Fibroblast of skin of right quadriceps (primary cell): Measurements from ENCODE around the gene GGT5.
"Not testable (repeated sequence)": the region's sequence is repeated elsewhere in the genome, so short reads cannot be mapped to it uniquely, and the experiment has no call there.

Experiments used
- DNase-seq: peaks from one replicate; pipeline ENCODE4 v3.0.0-alpha.2; 2013

The GGT5 gene

DNA sequence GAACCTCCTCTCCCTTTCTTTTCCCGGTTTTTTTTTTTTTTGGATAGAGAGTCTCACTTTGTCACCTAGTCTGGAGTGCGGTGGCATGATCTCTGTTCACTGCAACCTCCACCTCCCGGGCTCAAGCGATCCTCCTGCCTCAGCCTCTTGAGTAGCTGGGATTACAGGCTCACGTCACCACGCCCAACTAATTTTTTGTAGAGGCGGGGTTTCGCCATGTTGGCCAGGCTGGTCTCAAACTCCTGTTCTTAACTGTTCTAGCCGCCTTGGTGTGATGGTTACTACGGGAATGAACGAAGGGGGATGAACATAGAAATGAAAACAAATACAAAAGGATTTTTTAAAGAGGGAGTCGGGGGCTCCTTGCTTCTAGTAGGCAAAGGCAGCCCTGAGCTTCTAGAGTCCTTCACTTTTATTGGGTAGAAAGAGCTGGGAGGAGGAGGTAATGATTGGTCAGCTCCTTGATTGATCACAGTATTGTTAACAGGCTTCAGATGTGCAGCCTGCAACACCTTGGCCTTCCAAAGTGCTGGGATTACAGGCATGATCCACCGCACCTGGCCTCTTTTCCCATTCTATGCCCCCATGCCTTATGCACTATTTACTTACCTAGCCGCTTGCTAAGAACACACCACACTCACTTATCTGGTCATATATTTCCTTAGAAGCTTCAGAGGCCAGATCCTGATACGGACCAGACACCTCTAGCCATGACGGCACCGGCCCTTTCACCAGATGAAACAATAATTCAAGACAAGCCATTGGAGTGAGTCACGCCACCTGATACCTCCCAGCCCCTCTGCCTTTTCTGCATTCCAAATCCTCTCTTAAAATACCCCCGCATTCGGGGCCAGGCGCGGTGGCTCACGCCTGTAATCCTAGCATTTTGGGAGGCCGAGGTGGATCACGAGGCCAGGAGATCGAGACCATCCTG lies 42.9 kb downstream of the GGT5 start:
- no peak for DNase-seq

DNA sequence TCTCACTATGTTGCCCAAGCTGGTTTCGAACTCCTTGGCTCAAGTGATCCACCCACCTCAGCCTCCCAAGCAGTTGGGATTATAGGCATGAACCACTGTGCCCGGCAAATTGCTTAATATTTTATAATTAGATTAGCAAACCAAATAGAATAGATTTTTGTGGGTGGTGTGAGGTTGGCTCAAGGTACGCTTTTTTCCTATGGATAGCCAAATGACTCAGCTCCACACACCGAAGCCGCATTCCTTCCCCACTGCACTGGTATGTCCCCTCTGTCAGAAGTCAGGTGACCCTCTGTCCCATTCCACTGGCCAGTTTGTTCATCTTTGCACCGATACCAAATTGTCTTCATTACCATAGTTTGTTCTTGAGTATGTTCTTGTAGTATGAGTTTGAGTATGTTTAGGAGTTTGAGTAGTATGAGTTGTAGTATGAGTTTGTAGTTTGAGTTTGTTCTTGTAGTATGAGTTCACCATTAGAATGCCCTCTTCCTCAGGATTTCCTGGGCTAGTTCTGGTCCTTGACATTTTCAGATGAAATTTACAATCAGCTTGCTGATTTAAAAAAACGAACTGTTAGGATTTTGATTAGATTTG lies 44.2 kb downstream of the GGT5 start:
- peak; percentile 52 for DNase-seq

DNA sequence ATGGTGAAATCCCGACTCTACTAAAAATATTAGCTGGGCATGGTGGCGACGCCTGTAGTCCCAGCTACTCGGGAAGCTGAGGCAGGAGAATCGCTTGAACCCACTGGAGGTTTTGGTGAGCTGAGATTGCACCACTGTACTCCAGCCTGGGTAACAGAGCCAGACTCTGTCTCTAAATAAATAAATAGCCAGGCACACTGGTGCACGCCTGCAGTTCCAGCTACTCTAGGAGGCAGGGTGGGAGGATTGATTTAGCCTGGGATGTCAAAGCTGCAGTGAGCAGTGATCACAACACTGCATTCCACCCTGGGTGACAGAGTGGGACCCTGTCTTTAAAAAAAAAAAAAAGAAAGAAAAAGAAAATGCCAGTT lies 46.2 kb downstream of the GGT5 start:
- no peak for DNase-seq

DNA sequence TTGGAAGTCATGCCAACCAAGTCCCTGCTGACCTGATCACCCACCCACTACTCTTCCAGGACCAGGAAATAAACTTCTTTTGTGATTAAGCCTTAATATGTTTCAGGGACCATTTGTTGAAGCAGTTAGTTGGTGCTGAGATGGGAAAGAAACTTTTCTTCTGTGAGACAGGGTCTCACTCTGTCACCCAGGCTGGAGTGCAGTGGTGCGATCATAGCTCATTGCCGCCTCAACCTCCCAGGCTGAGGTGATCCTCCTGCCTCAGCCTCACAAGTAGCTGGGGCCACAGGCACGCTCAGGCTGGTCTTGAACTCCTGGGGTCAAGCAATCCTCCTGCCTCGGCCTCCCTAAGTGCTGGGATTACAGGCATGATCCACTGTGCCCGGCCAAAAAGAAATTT lies 53.0 kb downstream of the GGT5 start:
- DNase-seq, result no peak

DNA sequence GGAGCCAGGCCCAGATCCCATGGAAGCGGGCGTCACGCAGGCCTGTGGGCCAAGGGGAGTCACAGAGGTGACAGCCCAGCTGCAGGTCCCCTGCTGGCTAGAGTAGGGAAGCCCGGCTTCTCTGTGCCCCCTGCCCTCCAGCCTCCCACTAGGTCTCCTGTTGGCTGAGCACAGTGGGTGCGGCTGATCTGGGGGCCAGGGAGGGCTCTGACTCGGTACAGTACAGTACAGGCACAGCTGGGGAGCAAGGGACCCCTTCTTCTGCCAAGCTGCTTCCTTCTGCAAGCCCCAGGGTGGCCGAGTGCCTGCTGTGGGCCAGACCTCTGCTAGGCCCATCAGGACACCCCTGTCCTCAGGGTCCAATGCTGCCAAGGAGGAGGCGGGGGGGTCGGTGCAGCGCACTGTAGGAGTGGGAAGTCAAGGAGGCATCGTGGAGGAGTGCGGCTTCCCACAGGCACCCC lies 53.5 kb downstream of the GGT5 start:
- DNase-seq, result no peak

DNA sequence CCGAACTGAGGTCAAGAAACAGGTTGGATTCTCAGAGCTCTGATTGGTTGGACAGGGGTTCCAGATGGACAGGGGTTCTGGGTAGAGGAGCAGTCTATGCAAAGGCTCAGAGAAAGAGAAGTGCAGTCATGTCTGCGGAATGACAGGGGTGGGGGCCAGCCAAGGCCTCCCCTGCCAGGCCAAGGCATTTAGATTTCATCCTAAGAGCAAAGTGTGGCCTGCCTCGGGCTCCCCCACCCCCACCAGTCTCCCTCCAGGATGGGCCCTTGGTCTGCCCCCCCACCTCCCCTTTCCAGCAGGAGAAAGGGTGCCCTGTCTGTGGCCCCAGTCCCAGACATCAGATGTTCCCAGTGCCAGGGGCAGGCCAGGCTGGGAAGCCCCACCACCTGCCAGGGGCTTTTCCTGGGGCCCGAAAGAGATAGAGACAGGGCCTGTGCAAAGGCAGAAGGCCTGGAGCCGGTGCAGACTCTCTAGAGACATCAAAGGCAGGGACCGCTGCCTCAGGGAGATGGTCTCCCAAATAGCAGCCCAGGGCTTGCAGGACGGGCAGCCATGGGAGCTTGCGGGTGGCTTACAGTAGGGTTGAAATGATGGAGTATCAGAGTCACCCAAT lies 54.2 kb downstream of the GGT5 start:
- no peak for DNase-seq

DNA sequence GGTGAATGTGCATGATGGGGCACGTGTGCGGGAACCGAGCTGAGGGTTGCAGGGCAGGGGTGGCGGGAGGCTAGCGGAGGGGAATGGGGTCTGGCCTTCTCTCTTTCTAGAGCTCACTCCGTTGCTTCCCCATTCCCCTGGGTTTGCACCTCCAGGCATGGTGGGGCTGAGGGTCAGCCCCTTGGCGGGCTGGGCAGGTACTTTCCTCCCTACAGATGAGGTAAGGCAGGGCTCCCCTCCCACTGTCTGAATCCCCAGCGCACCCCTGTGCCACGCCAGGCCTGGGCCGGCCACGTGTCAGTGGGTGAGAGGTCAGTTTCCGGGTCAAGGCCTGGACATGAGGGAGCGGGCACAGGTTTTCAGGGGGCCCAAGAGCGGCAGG lies 54.7 kb downstream of the GGT5 start:
- no peak for DNase-seq

DNA sequence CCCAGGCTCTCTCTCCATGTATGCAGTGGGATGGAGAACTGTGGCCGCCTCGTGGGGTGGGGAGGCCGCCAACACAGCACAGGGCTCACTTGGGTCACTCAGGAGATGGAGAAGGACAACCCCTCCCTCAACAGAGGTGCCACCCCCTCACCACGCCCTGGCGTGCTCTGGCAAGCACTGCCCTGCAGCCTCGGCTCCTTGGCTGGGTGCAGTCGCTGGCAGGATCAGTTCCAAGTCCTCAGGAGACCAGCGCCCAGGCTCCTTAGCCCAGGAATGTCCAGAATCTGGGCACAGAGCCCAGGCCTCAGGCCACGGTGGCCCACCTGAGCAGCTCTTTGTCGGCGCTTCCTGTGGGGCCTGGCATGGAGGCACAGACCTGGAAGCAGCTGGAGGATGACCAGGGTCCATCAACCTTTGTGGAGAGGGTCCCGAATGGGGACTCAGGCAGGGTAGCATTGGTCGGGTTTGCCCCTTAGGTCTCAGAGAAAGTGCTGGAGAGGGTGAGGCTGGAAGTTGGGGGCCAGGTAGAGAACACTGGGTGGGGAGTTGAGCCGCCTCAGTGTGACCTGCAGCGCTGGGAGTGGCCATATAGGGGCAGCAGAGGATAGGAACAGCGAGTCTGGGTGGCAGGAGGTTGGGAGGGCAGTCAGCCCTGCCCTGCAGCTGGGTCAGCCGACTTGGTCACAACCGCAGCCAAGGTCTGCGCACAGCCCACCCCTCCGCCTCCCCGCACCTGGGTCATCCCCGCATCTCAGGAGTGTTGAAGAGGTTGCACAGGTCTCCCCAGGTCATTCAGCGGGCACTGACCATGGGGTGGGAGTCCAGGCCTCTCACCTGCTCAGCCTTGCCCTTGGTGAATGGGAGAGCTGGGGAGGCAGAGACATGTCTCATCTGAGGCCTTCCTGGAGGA lies 55.4 kb downstream of the GGT5 start:
- no peak for DNase-seq

DNA sequence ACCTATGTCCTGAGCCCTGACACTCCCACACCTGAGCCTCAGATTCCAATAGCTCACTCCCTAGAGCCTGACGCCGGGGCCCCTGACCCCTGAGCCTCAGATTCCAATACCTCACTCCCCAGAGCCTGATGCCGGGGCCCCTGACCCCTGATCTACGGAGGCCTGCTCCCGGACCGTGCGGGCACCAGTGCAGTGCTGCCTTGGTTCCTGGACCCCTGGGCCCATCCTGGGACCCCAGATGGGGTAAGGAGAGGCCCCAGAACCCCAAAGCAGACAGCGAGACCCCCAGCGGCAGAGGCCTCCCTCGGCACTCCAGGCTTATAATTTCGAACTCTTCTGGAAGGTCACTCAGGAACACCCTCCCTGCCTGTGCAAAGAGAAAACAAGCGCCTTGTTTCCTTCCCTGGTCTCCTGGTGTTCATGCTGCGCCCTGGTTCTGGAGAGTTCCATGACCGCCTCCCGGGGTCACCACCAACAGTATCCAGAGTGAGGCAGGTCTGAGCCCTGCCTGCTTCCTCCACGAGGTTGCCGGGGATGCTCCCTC lies 56.1 kb downstream of the GGT5 start:
- DNase-seq, result no peak

DNA sequence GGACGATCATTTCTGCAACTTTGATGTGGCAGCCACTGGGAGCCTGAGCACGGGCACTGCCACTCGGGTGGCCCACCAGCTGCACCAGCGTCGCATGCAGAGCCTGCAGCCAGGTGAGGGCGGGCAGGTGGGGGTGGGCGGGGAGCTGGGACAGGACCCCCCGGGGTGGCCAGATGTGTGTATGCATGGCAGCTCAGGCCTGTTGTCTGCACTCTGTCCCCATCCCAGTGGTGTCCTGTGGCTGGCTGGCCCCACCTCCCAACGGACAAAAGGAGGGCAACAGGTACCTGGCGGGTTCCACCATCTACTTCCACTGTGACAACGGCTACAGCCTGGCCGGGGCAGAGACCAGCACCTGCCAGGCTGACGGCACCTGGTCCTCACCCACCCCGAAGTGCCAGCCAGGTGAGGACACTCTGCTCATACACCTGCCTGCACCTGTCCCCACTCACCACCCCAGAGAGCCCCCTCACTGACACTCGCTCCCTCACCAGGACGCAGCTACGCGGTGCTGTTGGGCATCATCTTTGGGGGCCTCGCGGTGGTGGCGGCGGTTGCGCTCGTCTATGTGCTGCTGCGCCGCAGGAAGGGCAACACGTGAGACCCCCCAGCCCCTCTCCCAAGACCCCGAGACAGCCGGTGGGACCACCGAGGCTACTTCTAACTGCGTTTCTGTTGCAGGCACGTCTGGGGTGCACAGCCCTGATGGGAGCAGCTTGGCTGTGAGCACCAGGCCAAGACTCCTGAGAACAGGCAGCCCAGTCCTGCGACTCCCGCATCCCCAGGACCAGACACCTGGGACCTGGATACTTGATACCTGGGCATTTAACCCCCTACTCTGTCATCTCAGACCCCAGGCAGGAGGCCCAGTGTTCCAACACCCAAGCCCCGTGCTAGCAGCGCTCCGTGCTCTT lies 56.9 kb downstream of the GGT5 start:
- no peak for DNase-seq

DNA sequence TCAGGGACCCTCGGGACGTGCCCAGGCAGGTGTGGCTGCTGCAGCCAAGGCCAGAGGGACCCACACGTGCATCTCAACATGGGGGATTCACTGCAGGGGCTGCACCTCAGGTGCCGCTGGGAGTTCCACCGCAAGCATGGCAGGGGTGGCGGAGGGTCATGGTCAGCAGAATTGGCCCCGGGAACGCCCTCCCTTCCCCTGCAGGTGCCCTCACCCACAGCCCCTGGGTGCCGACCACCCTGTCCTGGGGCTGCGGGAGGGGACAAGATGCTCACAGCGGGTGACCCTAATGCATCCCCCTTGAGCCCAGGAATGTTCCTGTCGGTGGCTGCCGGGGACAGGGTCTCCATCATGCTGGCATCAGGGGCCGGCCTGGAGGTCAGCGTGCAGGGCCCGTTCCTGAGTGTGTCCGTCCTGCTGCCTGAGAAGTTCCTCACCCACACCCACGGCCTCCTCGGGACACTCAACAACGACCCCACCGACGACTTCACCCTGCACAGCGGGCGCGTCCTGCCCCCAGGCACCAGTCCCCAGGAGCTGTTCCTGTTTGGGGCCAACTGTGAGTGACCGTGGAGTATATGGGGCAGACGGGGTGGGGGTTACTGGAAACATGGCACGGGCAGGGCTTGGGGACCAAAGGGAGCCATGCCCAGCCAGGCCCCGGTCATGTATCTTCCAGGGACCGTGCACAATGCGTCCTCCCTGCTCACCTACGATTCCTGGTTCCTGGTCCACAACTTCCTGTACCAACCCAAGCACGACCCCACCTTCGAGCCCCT lies 57.8 kb downstream of the GGT5 start:
- no peak for DNase-seq

DNA sequence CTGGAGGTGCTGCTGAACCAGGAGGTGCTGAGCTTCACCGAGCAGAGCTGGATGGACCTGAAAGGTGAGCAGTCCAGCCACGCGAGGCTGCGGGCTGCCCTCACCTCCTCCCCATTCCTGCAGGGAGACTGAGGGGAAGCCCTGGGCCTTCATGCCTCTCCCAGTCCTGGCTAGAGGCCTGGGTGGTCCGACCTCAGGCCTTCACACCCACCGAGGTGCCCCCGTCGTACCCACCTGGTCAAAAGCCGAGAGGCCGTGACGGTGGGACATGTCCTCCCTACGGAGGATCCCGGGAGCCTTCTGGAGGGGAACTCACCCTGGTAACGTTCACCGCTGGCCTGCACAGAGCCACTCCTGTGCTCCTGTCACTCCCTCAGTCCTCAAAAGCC lies 58.5 kb downstream of the GGT5 start:
- DNase-seq, result no peak

DNA sequence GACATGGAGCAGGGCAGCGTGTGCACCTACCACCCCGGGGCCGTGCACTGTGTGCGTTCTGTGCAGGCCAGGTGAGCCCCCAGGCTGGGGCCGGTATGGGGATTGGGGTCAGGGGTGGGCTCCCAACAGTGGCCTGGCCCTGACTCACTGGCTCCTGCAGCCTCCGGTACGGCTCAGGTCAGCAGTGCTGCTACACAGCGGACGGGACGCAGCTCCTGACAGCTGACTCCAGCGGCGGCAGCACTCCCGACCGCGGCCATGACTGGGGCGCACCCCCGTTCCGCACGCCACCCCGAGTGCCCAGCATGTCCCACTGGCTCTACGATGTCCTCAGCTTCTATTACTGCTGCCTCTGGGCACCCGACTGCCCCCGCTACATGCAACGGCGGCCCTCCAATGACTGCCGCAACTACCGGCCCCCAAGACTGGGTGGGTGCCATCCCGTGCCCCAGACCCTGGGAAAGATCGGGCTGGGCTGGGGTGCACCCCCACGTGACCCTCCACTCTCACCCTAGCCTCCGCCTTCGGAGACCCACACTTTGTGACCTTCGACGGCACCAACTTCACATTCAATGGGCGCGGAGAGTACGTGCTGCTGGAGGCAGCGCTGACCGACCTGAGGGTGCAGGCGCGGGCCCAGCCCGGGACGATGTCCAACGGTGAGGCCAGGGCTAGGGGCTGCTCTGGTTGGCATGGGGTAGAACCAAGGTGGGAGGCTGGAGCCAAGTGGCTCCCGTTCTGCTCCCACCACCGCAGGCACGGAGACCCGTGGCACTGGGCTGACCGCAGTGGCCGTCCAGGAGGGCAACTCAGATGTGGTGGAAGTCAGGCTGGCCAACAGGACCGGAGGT lies 59.2 kb downstream of the GGT5 start:
- DNase-seq, result no peak

DNA sequence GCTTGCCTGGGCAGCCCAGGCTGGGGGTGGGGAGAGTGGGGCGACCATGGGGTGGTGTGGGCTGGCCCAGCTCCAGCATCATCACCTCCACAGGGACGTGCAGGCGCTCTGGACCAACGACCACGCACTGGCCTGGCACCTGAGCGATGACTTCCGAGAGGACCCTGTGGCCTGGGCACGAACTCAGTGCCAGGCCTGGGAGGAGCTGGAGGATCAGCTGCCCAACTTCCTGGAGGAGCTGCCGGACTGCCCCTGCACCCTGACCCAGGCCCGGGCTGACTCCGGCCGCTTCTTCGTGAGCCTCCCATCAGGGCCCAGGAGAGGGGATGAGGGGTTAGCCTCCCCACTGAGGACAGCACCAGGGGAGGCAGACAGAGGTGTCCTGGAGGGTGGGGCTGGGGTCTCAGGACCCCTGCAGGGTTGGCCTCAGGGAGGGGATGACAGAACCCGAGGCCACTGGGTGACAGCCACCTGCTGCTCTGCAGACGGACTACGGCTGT lies 59.8 kb downstream of the GGT5 start:
- DNase-seq, result no peak

DNA sequence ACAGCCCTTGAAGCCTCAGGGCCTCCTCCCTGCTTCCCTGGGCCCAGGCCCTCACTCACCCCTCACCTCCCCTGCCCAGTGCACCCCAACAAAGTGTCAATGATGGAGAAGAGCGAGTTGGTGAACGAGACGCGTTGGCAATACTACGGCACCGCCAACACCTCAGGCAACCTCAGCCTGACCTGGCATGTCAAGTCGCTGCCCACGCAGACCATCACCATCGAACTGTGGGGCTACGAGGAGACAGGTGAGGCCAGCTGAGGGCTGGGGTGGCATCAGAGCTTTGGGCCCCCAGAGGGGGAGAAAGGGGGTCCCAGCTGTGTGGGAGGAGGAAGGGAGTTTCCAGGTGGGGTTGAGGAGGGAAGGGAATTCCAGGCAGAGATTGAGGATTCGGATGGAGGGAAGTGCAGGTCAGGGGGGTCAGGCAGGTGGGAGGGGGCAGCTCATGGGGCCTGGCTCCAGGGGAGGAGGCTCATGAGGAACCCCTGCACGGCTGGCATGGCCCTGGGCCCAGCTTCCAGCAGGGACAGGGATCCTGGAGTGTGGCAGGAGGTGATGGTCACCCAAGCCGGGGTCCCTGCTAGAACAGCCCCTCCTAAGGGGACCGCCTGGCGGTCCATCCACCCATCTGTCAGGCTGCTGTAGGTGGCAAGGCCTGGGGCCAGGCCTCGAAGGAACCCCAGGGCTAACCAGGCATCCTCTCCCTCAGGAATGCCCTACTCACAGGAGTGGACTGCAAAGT lies 60.7 kb downstream of the GGT5 start:
- DNase-seq, result no peak

DNA sequence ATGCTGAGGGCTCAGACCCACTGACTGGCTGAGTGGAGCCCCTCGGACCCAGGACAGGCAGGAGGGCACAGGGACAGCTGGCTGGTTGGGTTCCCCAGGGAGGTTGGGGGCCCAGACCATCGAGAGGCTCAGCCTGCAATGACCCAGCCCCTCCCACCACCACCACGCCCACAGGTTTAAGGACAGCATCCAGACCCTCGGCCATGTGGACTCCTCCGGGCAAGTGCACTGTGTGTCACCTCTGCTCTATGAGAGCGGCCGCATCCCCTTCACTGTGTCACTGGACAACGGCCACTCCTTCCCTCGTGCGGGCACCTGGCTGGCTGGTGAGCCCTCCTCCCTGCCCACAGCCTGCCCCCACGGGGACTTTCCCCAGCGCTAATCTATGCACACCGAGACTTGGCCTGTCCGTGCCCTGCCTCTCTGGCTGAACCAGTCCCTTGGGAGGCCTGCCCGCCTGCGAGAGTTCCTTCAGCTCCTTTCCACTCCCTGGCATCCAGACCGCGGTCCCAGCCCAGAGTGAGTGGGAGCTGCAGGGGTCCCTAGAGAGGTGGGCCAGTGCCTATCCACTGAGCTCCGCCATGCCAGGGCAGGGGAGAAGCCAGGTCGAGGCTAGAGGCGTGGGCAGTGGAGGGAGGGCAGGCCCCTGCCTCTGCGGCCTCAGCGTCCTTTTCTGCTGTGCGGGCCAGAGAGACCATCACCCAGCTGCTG lies 61.4 kb downstream of the GGT5 start:
- DNase-seq, result no peak

DNA sequence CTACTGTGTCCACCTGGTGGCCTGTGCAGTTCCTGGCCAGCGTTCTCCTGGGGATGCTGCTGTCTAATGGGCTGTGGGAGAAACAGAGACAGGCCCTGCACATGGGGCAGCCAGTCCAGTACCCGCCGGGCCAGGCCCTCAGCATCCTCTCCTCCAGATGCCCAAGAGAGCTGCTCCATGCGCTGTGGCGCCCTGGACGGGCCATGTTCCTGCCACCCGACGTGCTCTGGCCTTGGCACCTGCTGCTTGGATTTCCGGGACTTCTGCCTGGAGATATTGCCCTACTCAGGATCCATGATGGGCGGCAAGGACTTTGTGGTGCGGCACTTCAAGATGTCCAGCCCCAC lies 62.0 kb downstream of the GGT5 start:
- DNase-seq, result not testable (repeated sequence)
